Umbilical cord (tissue), 2 donors: ENCODE measurements around the gene GREB1L. TPM values are rescaled to one million over a fixed set of nuclear protein-coding genes. Genes with fewer than 3 reads are reported as not detected.

Experiments used
- DNase-seq: peaks from one replicate; pipeline ENCODE4 v3.0.0-alpha.2; 2015; ENCODE audit warnings: low spot score
- total RNA-seq: library from RNA; depleted of rRNA; stranded (reverse); fragments of >200 nt; gene quantifications from one replicate; pipeline ENCODE4 v1.2.3, GENCODE V29; 2014; ENCODE audit warnings: low replicate concordance; ENCODE audit not compliant: insufficient read depth

Gene GREB1L
- total RNA-seq, 1 donor from 2014 or later: 14.9 TPM

DNA sequence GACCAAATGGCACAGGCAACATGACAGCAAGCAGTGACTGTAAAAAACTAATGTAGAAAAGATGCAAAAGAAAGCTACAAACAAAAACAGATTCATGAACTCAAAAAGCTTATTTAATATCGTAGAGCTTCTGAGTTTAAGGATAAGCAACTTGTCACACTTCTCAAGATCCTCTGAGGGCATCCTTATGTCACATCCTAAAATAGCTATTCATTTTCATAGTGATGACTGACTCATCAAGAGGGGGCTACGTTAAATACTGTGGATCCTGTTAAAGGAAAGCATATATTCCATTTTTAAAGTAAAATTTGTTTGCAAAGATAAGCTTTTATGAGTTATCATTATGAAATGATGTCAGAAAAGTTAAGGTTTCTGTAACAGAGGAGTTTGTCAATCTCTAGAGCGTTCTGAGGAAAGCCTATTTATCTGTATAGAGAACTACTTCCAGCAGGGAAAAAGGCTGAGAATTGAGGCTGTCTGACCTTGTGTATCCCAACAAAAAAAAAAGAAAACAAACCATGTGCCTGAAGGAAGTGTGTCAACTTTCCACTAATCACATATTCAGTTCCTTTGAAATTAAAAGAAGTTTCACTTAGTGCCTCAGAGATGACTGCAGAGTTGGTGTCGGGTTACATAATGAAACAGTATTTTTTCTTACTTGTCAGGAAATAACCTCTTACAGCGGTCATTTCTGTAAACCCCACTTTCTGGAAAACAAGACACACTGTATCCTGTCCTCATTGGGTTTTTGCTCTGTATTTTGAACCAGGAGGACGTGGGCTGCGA, 243.0 kb downstream of the GREB1L start:
- no peak for DNase-seq

DNA sequence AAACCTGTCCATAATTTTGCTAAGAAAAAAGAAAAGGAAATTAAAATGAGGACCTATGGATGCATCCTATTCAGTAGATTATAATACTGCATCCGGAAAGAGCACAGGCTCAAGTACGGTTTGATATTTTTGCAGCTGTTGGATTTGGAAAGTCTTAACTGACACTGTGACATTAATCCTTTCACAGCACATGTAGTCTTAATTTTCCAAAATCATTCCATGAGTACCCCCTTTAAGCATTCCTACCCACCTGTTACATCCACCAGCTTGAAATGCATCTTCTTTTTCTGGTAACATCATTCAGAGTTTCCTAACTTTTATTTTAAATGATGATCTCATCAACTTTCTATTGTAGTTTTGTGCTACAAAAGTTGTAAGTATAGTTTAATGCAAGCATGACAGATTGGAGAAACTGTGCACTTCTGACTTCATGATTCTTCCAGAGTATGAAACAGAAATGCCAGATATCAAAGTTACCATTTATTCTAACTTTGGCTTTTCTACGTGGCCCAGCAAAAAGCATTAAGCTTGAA, 244.9 kb downstream of the GREB1L start:
- DNase-seq: no peak

GRCh38 chr18:21489119-21489750, 247.2 kb downstream of the GREB1L start:
- peak; percentile 11 for DNase-seq

DNA sequence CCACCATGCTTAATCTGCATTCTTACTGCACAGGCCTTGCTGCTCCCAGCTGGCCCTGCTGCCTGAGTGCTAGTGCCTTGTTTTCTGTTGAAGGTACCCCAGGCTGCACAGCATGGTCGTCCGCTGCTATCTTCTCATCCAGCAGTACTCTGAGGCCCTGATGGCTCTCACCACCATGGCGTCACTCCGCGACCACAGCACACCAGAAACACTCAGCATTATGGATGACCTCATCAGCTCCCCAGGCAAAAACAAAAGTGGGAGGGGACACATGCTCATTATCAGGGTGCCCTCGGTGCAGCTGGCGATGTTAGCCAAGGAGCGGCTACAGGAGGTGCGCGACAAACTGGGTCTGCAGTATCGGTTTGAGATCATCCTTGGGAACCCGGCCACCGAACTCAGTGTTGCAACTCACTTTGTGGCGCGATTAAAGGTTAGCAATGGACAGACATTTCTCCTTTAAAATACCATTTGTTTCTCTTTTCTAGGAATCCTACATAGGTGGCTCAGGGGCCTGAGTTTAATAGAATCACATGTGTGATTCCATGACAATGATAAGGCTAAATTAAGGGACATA, 248.0 kb downstream of the GREB1L start:
- no peak for DNase-seq

DNA sequence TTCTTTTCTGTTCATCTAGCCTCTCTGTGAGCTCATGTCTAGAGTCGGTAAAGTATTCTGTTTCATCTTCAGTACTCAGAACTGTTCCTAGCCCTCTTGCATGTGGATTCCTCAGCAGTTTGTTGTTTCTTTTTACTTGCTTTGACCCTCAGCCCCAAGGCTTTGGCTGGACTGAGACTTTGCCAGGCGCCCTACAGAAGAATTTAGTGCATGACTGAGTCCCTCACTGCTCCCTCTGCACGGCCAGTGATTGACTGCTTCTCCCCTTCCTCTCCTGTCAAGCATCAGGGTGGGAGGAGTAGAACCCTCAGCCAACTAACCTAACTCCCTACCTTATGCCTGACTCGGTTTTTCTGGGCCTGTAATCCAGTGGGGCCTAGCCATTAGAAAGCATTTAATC, 248.7 kb downstream of the GREB1L start:
- DNase-seq: no peak

DNA sequence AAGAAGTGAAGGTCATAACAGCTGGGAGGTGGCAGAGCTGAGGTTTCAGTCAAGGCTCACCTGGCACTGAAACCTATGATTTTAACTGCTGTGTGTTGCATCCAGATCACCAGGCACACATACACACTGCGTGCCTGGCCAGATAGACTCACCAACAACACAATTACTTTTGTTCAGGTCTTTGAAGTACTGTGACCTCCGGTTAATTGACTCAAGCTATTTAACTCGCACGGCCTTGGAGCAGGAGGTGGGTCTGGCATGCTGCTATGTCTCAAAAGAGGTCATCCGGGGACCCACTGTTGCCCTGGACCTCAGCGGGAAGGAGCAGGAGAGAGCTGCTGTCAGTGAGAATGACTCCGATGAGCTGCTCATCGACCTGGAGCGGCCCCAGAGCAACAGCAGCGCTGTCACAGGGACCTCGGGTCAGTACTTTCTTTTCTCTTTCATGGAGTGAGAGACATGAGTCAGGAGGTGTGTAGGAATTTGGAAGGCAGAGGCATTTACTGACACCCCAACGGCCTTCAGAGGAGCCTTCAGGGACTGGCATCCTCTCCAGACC, 254.3 kb downstream of the GREB1L start:
- DNase-seq: no peak

GRCh38 chr18:21499997-21500396, 258.0 kb downstream of the GREB1L start:
- DNase-seq: no peak

DNA sequence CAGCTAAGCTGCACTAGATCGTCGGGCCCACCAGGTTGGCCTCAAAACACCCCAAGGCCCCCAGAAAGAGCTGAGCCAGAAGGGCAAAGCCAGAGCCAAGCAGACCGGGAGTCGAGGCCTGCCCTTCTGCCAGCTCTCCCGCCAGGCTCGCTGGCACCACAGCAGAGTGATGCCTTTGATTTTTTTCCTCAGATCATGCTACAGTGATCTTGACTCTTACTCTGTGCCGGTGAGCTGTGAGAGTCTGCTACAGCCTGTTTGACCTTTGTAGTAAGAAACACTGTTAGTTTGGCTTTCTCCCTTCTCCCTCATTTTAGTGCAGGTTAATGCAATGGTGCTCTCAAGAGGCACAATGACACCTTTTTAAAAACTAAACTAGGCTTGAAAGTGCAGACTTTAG, 260.6 kb downstream of the GREB1L start:
- DNase-seq: no peak

GRCh38 chr18:21507913-21508701, 266.1 kb downstream of the GREB1L start:
- no peak for DNase-seq

- peak; percentile 10 for DNase-seq
Observed at GRCh38 chr18:21509062-21509461, 267.0 kb downstream of the GREB1L start.

- DNase-seq: no peak
Observed at GRCh38 chr18:21513292-21513691, 271.3 kb downstream of the GREB1L start.

- DNase-seq: no peak
Observed at GRCh38 chr18:21513741-21514140, 271.7 kb downstream of the GREB1L start.

GRCh38 chr18:21522530-21522929, 280.5 kb downstream of the GREB1L start:
- no peak for DNase-seq

DNA sequence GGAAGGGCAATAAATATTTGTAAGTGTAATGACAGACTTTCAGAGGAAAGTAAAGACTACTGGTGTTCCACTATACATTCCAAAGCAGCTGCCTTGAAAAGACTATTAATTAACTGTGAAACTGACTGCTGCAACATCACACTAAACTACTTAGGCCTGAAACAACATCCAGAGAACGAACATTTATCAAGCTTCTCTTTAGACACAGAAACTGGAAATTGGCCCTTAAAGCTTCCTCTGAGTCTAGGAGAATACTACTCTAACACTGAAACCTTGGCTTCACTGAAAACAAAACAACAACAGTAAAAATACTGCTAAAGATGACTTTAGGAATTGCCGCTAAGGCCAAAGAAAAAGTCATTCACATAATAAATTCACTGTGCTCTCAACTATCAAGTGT, 283.9 kb downstream of the GREB1L start:
- DNase-seq: no peak

DNA sequence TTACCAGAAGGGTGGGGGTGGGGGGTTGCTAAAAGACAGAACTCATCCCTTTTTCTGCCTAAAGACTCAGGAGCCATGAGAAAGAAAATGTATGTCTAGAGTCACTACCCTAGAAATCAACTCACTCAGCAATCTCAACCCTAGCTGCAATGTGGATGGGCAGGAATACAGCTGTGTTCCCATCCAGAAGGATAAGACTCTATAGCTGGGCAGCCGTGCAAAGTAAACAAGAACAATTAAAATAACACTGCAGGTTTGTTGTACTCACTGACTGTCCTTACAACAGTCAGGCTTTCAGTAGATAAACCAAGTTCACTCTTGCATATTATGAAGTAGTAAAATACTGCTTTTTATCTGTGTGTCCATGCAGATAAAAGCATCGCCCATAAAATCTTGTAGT, 284.4 kb downstream of the GREB1L start:
- DNase-seq: no peak

- DNase-seq: no peak
Observed at GRCh38 chr18:21534327-21534726, 292.3 kb downstream of the GREB1L start.

GRCh38 chr18:21538230-21538629, 296.2 kb downstream of the GREB1L start:
- DNase-seq: no peak

GRCh38 chr18:21546423-21546822, 304.4 kb downstream of the GREB1L start:
- DNase-seq: no peak

- DNase-seq: no peak
Observed at GRCh38 chr18:21548647-21549046, 306.6 kb downstream of the GREB1L start.

DNA sequence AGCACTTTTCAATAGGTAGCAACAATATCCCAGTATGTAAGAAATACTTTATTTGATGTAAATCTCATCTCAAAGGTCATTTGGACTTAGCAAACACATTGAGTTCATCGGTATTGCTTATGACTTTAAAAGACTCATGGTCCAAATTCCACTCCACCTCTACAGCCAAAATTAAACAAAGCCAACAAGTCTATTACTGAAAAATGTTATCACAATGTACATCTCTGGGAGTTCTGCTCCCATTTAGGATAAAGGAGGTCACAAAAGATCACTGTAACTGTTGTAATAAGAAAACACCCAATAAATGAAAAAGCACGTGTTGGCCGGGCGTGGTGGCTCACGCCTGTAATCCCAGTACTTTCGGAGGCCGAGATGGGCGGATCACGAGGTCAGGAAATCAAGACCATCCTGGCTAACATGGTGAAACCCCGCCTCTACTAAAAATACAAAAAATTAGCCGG, 308.5 kb downstream of the GREB1L start:
- DNase-seq: no peak

DNA sequence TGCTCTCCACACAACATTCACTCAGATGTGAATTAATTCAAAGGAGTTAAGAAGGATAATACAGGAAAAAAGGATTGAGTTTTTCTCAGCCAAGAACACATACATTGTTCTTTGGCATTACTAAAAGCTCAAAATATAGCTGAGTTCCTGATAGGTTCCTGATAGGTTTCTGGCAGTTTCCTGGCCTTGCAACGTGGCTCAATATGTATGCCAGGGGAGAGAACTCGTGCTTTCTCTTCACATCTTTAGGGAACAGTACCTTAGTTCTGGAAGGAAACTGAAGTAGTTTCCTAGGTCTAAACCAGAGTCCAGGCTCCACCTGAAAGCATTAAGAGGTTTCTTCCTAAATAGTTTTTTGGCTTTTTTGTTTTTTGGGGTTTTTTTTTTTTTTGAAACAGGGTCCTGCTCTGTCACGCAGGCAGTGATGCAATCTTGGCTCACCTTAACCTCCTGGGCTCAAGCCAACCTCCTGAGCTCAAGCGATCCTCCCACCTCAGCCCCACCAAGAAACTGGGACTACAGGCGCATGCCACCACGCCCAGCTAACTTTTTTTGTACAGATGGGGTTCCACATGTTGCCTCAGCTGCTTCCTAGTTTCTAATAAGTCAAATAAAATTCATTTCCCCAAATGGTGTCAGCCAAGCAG, 315.7 kb downstream of the GREB1L start:
- no peak for DNase-seq
